Measurements from ENCODE around the gene CENPX. TPM values are rescaled to one million over a fixed set of nuclear protein-coding genes. Genes with fewer than 3 reads are reported as not detected.

The CENPX gene
- total and polyA plus RNA-seq, 2 donors = 19.1 to 124 TPM

GRCh38 chr17:82011617-82012187 is 11.0 kb downstream of the CENPX start:
- Histone ChIP-seq H3K36me3 (ENCODE audit: insufficient read depth) (no peaks in the 10 kb centered on the region), H3K4me1 (ENCODE audit: insufficient read depth) (no peaks in the 10 kb centered on the region), H3K4me3 (ENCODE audit: low read depth, low read length) (no peak overlapping the region), H3K27ac (ENCODE audit: low read depth) (no peak overlapping the region)
- DNase-seq (ENCODE audit: extremely low spot score) = no peak
- 91% methylated on average over 19 of the region's 19 CpGs for WGBS

- no peak for DNase-seq (ENCODE audit: extremely low spot score)
- Histone ChIP-seq H3K36me3 (ENCODE audit: insufficient read depth) (no peaks in the 10 kb centered on the region), H3K4me3 (ENCODE audit: low read depth, low read length) (no peak overlapping the region), H3K4me1 (ENCODE audit: insufficient read depth) (no peaks in the 10 kb centered on the region), H3K27ac (ENCODE audit: low read depth) (no peak overlapping the region)
- 93% methylated on average over 39 of the region's 39 CpGs for WGBS
These were observed 11.8 kb downstream of the CENPX start for GRCh38 chr17:82010575-82011525.

- H3K27ac ChIP-seq (ENCODE audit: low read depth) = no peak overlapping the region
- DNase-seq (ENCODE audit: extremely low spot score) = no peak
- no peaks in the 10 kb centered on the region for H3K4me1 ChIP-seq (ENCODE audit: insufficient read depth)
- WGBS = 87% methylated on average over 15 of the region's 15 CpGs
- no peak overlapping the region for H3K4me3 ChIP-seq (ENCODE audit: low read depth, low read length)
- H3K36me3 ChIP-seq (ENCODE audit: insufficient read depth) = no peaks in the 10 kb centered on the region
These were observed 13.3 kb downstream of the CENPX start for GRCh38 chr17:82009413-82009812.

GRCh38 chr17:82008941-82009405 is 13.7 kb downstream of the CENPX start:
- no peak for DNase-seq (ENCODE audit: extremely low spot score)
- Histone ChIP-seq H3K4me3 (ENCODE audit: low read depth, low read length) (no peak overlapping the region), H3K4me1 (ENCODE audit: insufficient read depth) (no peaks in the 10 kb centered on the region), H3K36me3 (ENCODE audit: insufficient read depth) (no peaks in the 10 kb centered on the region), H3K27ac (ENCODE audit: low read depth) (no peak overlapping the region)
- WGBS = 91% methylated on average over 28 of the region's 28 CpGs

GRCh38 chr17:82008258-82008940 is 14.3 kb downstream of the CENPX start:
- 83% methylated on average over 26 of the region's 26 CpGs for WGBS
- Histone ChIP-seq H3K4me3 (ENCODE audit: low read depth, low read length) (no peak overlapping the region), H3K4me1 (ENCODE audit: insufficient read depth) (no peaks in the 10 kb centered on the region), H3K36me3 (ENCODE audit: insufficient read depth) (no peaks in the 10 kb centered on the region), H3K27ac (ENCODE audit: low read depth) (no peak overlapping the region)
- no peak for DNase-seq (ENCODE audit: extremely low spot score)

GRCh38 chr17:82007495-82008257 is 15.0 kb downstream of the CENPX start:
- Histone ChIP-seq H3K4me1 (ENCODE audit: insufficient read depth) (no peaks in the 10 kb centered on the region), H3K4me3 (ENCODE audit: low read depth, low read length) (no peak overlapping the region), H3K36me3 (ENCODE audit: insufficient read depth) (no peaks in the 10 kb centered on the region), H3K27ac (ENCODE audit: low read depth) (no peak overlapping the region)
- 89% methylated on average over 30 of the region's 30 CpGs for WGBS
- DNase-seq (ENCODE audit: extremely low spot score) = no peak

- no peaks in the 10 kb centered on the region for H3K36me3 ChIP-seq (ENCODE audit: insufficient read depth)
- no peak for DNase-seq (ENCODE audit: extremely low spot score)
- 80% methylated on average over 6 of the region's 6 CpGs for WGBS
- H3K27ac ChIP-seq (ENCODE audit: low read depth) = no peak overlapping the region
- no peaks in the 10 kb centered on the region for H3K4me1 ChIP-seq (ENCODE audit: insufficient read depth)
- H3K4me3 ChIP-seq (ENCODE audit: low read depth, low read length) = no peak overlapping the region
These were observed 15.5 kb downstream of the CENPX start for GRCh38 chr17:82007228-82007494.

GRCh38 chr17:82006468-82007227 is 16.0 kb downstream of the CENPX start:
- no peak overlapping the region for H3K27ac ChIP-seq (ENCODE audit: low read depth)
- DNase-seq (ENCODE audit: extremely low spot score) = no peak
- no peaks in the 10 kb centered on the region for H3K4me1 ChIP-seq (ENCODE audit: insufficient read depth)
- no peaks in the 10 kb centered on the region for H3K36me3 ChIP-seq (ENCODE audit: insufficient read depth)
- WGBS = 53% methylated on average over 24 of the region's 24 CpGs
- no peak overlapping the region for H3K4me3 ChIP-seq (ENCODE audit: low read depth, low read length)

- DNase-seq (ENCODE audit: extremely low spot score) = no peak
- H3K27ac ChIP-seq (ENCODE audit: low read depth) = no peak overlapping the region
- H3K4me3 ChIP-seq (ENCODE audit: low read depth, low read length) = no peak overlapping the region
- H3K36me3 ChIP-seq (ENCODE audit: insufficient read depth) = no peaks in the 10 kb centered on the region
- no peaks in the 10 kb centered on the region for H3K4me1 ChIP-seq (ENCODE audit: insufficient read depth)
- WGBS = 85% methylated on average over 30 of the region's 30 CpGs
These were observed 16.9 kb downstream of the CENPX start for GRCh38 chr17:82005701-82006348.

- H3K4me1 ChIP-seq (ENCODE audit: insufficient read depth) = no peaks in the 10 kb centered on the region
- peak overlapping the region; percentile 0 for H3K27ac ChIP-seq (ENCODE audit: low read depth)
These were observed 17.9 kb downstream of the CENPX start for GRCh38 chr17:82004517-82005455.

GRCh38 chr17:82003411-82004381 is 19.0 kb downstream of the CENPX start:
- WGBS = 53% methylated on average over 53 of the region's 53 CpGs
- no peak overlapping the region for H3K4me3 ChIP-seq (ENCODE audit: low read depth, low read length)
- H3K36me3 ChIP-seq (ENCODE audit: insufficient read depth) = no peaks in the 10 kb centered on the region
- peak overlapping the region; percentile 0 for H3K27ac ChIP-seq (ENCODE audit: low read depth)
- H3K4me1 ChIP-seq (ENCODE audit: insufficient read depth) = no peaks in the 10 kb centered on the region
- DNase-seq (ENCODE audit: extremely low spot score) = no peak

More at GRCh38 chr17:82004517-82005455, 17.9 kb downstream of the CENPX start:
- no peaks in the 10 kb centered on the region for H3K36me3 ChIP-seq (ENCODE audit: insufficient read depth)
- WGBS = 91% methylated on average over 41 of the region's 41 CpGs
- no peak overlapping the region for H3K4me3 ChIP-seq (ENCODE audit: low read depth, low read length)
- no peak for DNase-seq (ENCODE audit: extremely low spot score)

Measured in urinary bladder (tissue), 4 donors.